Stomach (tissue), 4 donors: ENCODE measurements around the gene GRAMD4.

Experiments
- POLR2A ChIP-seq, 4 donors: fragments of 450-650 bp; IDR thresholded peaks; one replicate each; pipeline ENCODE4 v1.6.1; 2016; ENCODE audit warnings: antibody characterized with exemption in 4 of 4, control low read depth in 2 of 4, mild to moderate bottlenecking in 1 of 4, moderate library complexity in 1 of 4
- POLR2AphosphoS5 ChIP-seq, 3 donors: sonication (generic); formaldehyde crosslinking; IDR thresholded peaks; one replicate each; pipeline ENCODE4 v1.6.1; 2016; ENCODE audit warnings: antibody characterized with exemption in 3 of 3
- TF ChIP-seq, protein P1 (sequence below), 7 experiments: fragments of 450-650 bp in 4 of 7; fragments of 200-600 bp in 3 of 7; sonication (generic) in 3 of 7; IDR thresholded peaks; one replicate each; pipeline ENCODE4 v1.5.1; 2016 to 2019; ENCODE audit warnings: antibody characterized with exemption in 7 of 7, control low read depth in 2 of 7, mild to moderate bottlenecking in 1 of 7

DNA sequence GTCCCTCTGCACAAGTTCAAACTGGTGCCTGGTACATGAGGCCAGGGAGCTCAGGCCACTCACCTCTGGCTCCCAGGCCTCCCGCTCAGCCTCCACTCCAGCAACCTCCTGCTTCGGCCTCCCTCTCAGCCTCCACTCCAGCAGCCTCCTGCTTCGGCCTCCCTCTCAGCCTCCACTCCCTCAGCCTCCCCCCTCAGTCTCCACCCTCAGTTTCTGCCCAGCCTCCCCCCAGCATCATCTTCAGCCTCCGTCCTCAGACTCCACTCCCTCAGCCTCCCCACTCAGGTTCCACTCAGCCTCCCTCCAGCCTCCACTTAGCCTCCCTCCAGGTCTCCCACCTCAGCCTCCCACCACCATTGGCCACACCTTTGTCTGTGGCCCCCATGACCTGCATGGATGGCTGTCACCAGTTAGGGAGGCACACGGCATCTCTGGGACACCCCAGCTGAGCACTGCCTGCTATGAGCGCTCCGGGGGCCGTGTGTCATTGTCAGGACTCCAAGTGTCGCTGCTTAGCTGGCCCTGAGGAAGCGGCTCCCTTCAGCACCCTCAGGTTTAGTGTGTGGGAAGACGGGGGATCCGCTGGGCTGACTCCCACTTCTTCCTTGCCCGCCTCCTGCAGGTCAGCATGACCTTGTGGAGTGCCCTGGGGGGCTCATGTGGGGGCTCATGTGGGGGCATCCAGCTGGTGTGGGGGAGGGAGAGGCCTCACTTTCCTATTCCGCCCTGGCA, 39.0 kb downstream of the GRAMD4 start:
- TF ChIP-seq, protein P1, sequence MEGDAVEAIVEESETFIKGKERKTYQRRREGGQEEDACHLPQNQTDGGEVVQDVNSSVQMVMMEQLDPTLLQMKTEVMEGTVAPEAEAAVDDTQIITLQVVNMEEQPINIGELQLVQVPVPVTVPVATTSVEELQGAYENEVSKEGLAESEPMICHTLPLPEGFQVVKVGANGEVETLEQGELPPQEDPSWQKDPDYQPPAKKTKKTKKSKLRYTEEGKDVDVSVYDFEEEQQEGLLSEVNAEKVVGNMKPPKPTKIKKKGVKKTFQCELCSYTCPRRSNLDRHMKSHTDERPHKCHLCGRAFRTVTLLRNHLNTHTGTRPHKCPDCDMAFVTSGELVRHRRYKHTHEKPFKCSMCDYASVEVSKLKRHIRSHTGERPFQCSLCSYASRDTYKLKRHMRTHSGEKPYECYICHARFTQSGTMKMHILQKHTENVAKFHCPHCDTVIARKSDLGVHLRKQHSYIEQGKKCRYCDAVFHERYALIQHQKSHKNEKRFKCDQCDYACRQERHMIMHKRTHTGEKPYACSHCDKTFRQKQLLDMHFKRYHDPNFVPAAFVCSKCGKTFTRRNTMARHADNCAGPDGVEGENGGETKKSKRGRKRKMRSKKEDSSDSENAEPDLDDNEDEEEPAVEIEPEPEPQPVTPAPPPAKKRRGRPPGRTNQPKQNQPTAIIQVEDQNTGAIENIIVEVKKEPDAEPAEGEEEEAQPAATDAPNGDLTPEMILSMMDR (IDR thresholded peaks at IDR 0.05), result no peak
- TF ChIP-seq POLR2A (IDR thresholded peaks at IDR 0.05) (no peak), POLR2AphosphoS5 (IDR thresholded peaks at IDR 0.05) (no peak)
